Stomach (tissue), 9 donors: Measurements from ENCODE around the gene FHOD1. TPM values are rescaled to one million over a fixed set of nuclear protein-coding genes. Genes with fewer than 3 reads are reported as not detected.

ENCODE experiments used
- DNase-seq, 2 donors: peaks; one replicate each; pipeline versions ENCODE4 v3.0.0 to v3.0.0-alpha.2; 2013 to 2019
- H3K27ac ChIP-seq, 5 donors: fragments of 200-600 bp in 4 of 5; sonication (generic) in 4 of 5; one replicate each; pipeline ENCODE4 v1.5.1; 2013 to 2019; ENCODE audit warnings: mild to moderate bottlenecking in 1 of 5, moderate library complexity in 1 of 5
- H3K27me3 ChIP-seq, 3 donors: fragments of 200-600 bp; sonication (generic); one replicate each; pipeline ENCODE4 v1.5.1; 2017 to 2019; ENCODE audit warnings: mixed run types in 1 of 3
- H3K36me3 ChIP-seq, 4 donors: fragments of 200-600 bp; sonication (generic); 1 replicate in 3 of 4; 2 replicates in 1 of 4; pipeline ENCODE4 v1.5.1; 2016 to 2019
- H3K4me1 ChIP-seq, 4 donors: fragments of 200-600 bp; sonication (generic); one replicate each; pipeline ENCODE4 v1.5.1; 2016 to 2019
- H3K4me3 ChIP-seq, 4 donors: fragments of 200-600 bp; sonication (generic) in 3 of 4; one replicate each; pipeline ENCODE4 v1.5.1; 2016 to 2019; ENCODE audit warnings: mild to moderate bottlenecking in 1 of 4
- H3K9me3 ChIP-seq, 4 donors: fragments of 200-600 bp; sonication (generic); one replicate each; pipeline ENCODE4 v1.5.1; 2016 to 2019
- EP300 ChIP-seq: sonication (generic); formaldehyde crosslinking; IDR thresholded peaks from one replicate; pipeline ENCODE4 v1.6.1; 2017; ENCODE audit warnings: antibody characterized with exemption
- POLR2A ChIP-seq, 4 donors: fragments of 450-650 bp; IDR thresholded peaks; one replicate each; pipeline ENCODE4 v1.6.1; 2016; ENCODE audit warnings: antibody characterized with exemption in 4 of 4, control low read depth in 2 of 4, mild to moderate bottlenecking in 1 of 4, moderate library complexity in 1 of 4
- POLR2AphosphoS5 ChIP-seq, 3 donors: sonication (generic); formaldehyde crosslinking; IDR thresholded peaks; one replicate each; pipeline ENCODE4 v1.6.1; 2016; ENCODE audit warnings: antibody characterized with exemption in 3 of 3
- WGBS, 5 donors: extraction: QIAGEN DNeasy Blood & Tissue Kit in 3 of 5; methylation state at CpG; one replicate each; pipeline versions ENCODE4 v1.1.5 to v1.1.7; 2013 to 2018; 5-methylcytosine and 5-hydroxymethylcytosine counted together
- intact Hi-C: fragments of 100-400 bp; cut with DNase I; formaldehyde crosslinking; loops from one replicate; pipeline ENCODE4 v1.15.1; 2023; ENCODE audit warnings: low total_unique reads
- polyA plus RNA-seq, 3 donors: library from polyadenylated mRNA; stranded (reverse); fragments of 200-250 nt; gene quantifications; one replicate each; pipeline ENCODE4 v1.2.3, GENCODE V29; 2013
- total RNA-seq, 5 donors: library from RNA; depleted of rRNA; stranded (reverse); fragments of >200 nt; gene quantifications; one replicate each; pipeline versions ENCODE4 v1.1.0 to v1.2.3, GENCODE V29; 2014 to 2016
- TF ChIP-seq, protein P1 (sequence below), 7 experiments: fragments of 450-650 bp in 4 of 7; fragments of 200-600 bp in 3 of 7; sonication (generic) in 3 of 7; IDR thresholded peaks; one replicate each; pipeline ENCODE4 v1.5.1; 2016 to 2019; ENCODE audit warnings: antibody characterized with exemption in 7 of 7, control low read depth in 2 of 7, mild to moderate bottlenecking in 1 of 7
- donor health status: healthy with polysubstance abuse.
- donor health status: Bipolar disorder and iron deficiency.
- donor health status: healthy.

The FHOD1 gene
- total and polyA plus RNA-seq, 8 donors, result 6.1 to 101 (median 17.5) TPM

DNA sequence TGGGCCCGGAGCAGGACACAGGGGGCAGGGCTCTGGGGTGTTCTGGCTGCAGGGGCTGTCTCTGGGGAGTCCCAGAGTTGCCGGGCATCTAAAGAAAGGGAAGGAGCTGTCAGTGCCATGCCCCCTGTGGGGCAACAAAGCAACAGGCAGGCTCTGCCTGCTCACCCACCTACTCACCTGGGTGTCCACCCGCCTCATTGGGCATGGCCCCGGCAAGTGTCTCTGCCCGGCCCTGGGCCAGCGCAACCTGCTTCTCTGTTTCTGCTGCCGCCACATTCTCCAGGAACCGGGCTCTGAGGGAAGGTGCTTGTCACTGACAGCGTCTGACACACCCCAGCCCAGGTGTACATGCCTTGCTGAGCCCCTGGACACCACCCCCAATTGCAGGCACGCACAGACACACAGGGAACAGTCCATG, 13.1 kb downstream of the FHOD1 start:
- TF ChIP-seq, protein P1, sequence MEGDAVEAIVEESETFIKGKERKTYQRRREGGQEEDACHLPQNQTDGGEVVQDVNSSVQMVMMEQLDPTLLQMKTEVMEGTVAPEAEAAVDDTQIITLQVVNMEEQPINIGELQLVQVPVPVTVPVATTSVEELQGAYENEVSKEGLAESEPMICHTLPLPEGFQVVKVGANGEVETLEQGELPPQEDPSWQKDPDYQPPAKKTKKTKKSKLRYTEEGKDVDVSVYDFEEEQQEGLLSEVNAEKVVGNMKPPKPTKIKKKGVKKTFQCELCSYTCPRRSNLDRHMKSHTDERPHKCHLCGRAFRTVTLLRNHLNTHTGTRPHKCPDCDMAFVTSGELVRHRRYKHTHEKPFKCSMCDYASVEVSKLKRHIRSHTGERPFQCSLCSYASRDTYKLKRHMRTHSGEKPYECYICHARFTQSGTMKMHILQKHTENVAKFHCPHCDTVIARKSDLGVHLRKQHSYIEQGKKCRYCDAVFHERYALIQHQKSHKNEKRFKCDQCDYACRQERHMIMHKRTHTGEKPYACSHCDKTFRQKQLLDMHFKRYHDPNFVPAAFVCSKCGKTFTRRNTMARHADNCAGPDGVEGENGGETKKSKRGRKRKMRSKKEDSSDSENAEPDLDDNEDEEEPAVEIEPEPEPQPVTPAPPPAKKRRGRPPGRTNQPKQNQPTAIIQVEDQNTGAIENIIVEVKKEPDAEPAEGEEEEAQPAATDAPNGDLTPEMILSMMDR (IDR thresholded peaks at IDR 0.05), result no peak
- TF ChIP-seq POLR2A (IDR thresholded peaks at IDR 0.05) (no peak), POLR2AphosphoS5 (IDR thresholded peaks at IDR 0.05) (no peak), EP300 (no peak)

DNA sequence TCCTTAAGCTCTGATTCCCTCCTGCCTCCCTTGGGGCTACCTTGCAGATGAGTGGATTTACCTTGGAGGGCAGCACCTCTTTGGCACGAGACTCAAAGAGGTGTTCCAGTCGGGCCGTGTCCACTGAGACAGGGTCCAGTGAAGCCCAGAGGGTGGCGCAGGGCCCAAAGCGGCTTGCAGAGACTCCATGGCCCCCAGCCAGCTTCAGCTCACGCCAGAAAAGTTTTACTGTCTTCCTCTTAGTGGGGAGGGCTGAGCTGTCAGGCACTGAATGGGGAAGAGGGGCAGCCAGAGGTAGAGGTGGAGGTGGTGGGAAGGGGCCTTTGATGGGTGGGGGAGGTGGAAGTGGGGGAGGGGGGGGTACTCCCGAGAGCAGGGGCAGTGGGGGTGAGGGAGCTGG, 13.7 kb downstream of the FHOD1 start:
- Histone ChIP-seq H3K27ac (no peak overlapping the region), H3K36me3 (peaks cover 64 to 100% (median 100%) of the 10 kb centered on the region in 4 donors), H3K4me3 (no peak overlapping the region), H3K27me3 (no peaks in the 10 kb centered on the region), H3K4me1 (peaks cover 0 to 6% (median 3%) of the 10 kb centered on the region in 4 donors), H3K9me3 (no peaks in the 10 kb centered on the region)
- 61 to 80% (median 67%) methylated on average over 6 to 7 of the region's 7 CpGs for WGBS, 5 donors
- TF ChIP-seq EP300, result no peak
- TF ChIP-seq POLR2A (IDR thresholded peaks at IDR 0.05), result no peak
- TF ChIP-seq POLR2AphosphoS5 (IDR thresholded peaks at IDR 0.05), result no peak
- TF ChIP-seq, protein P1 (IDR thresholded peaks at IDR 0.05), result no peak
- no peak for DNase-seq
- intact Hi-C loops, result no loop called here

More for the DNA sequence above, 13.1 kb downstream of the FHOD1 start:
- Histone ChIP-seq H3K27me3 (no peaks in the 10 kb centered on the region), H3K9me3 (no peaks in the 10 kb centered on the region), H3K36me3 (peaks cover 64 to 100% (median 100%) of the 10 kb centered on the region in 4 donors), H3K27ac (no peak overlapping the region), H3K4me1 (peaks cover 0 to 5% (median 2%) of the 10 kb centered on the region in 4 donors), H3K4me3 (no peak overlapping the region)
- DNase-seq, result no peak
- intact Hi-C loops, result no loop called here
- 88 to 96% (median 94%) methylated on average over 4 to 10 of the region's 10 CpGs for WGBS, 5 donors

DNA sequence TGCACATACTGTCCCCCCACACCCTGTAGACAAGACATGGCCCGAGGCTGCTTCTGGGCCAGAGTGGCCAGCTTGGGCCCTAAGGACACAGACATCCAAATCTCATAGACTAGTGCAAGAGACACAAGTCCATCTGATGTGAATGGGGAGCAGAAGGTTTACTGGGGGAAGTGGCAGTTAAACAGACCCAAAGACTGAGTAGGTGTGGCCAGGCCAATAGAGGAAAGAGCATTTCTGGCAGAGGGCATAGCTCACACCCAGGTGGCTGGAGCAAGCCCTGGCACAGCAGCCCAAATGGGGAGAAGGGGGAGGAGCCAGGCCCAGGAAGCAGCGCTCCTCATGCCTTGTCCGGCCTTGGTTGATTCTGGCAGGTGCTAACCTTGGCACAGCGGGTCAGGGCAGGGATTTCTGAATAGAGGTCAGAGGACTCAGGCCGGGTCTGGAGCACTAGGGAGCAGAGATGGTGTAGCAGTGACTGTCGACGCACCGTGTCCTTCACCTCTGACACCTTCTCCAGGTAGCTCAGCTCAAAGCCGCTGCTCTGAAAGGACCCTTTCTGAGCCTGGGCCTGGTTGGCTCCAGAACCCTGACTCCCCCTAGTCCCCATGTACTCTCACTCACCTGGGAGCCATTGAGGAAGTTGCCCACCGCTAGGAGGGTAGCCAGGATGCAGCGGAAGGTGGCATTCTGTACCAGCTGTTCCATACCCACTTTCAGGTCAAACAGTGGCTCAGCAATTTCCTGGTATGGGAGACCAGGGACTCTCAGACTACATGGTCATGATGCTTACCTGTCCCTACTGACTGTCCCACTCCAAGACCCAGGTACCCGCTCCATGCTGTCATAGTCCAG, 16.2 kb downstream of the FHOD1 start:
- DNase-seq, result peak in 1 of 2 donors; percentile 48
- no peaks in the 10 kb centered on the region for H3K27me3 ChIP-seq
- H3K4me1 ChIP-seq, result peaks cover 9 to 26% (median 20%) of the 10 kb centered on the region in 4 donors
- no peak overlapping the region for H3K27ac ChIP-seq
- intact Hi-C loops, result no loop called here
- H3K36me3 ChIP-seq, result peaks cover 43 to 82% (median 80%) of the 10 kb centered on the region in 4 donors
- TF ChIP-seq, protein P1 (IDR thresholded peaks at IDR 0.05), result no peak
- TF ChIP-seq POLR2AphosphoS5 (IDR thresholded peaks at IDR 0.05), result no peak
- no peak for TF ChIP-seq POLR2A (IDR thresholded peaks at IDR 0.05)
- no peak for TF ChIP-seq EP300
- H3K4me3 ChIP-seq, result no peak overlapping the region
- H3K9me3 ChIP-seq, result no peaks in the 10 kb centered on the region
- 65 to 77% (median 74%) methylated on average over 11 to 12 of the region's 12 CpGs for WGBS, 5 donors

DNA sequence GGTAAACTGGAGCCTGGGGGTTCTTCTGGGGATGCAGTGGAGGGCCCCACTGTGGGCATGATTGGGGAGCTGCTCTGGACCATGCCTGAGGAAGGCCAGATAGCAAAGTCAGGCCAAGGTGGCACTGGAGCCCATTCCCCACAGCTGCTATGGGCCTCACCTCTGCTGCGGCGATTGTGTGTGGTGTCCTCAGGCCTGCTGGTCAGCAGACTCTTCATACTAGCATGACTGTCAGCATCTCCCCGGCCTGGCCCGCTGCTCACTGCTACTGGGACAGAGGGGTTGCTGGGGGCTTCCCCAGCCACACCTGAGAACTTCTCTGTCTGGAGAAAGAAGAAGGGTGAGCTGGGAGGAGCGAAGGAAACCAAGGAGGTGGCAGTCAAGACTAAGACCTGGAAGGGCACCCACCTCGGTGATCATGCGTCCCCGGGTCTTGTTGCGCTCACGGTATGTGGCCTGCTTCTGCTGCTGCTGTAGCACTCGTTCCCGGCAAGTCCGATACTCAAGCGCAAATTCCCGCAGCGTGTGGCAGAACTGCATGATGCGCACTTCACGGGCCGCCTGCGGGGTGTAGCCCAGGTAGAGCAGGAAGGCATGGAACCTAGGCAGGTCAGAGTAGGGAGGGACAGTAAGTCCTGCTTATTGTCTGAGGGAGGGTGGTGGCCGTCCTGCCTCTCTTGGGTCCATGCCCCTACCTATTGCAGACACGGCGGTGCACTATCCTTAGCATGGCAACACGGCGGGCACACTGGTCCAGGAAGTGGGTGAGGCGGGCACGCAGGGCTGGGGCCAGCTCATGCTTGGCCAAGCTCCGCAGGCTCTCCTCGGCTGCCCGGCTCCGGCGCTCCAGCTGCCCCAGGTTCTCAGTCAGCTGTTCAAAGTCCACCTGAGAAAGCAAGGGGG, 17.1 kb downstream of the FHOD1 start:
- Histone ChIP-seq H3K27ac (no peak overlapping the region), H3K36me3 (peaks cover 37 to 73% (median 71%) of the 10 kb centered on the region in 4 donors)
- WGBS, 5 donors, result 84 to 93% (median 89%) methylated on average over 31 to 32 of the region's 32 CpGs

More for the DNA sequence above, 17.1 kb downstream of the FHOD1 start:
- Histone ChIP-seq H3K4me3 (no peak overlapping the region), H3K4me1 (peaks cover 9 to 34% (median 27%) of the 10 kb centered on the region in 4 donors), H3K9me3 (no peaks in the 10 kb centered on the region), H3K27me3 (no peaks in the 10 kb centered on the region)
- no peak for DNase-seq
- TF ChIP-seq, protein P1 (IDR thresholded peaks at IDR 0.05), result no peak
- intact Hi-C loops, result no loop called here
